OCI-LY1 (cell line): ENCODE data around the gene RHBG.

Experiments used
- H2AFZ ChIP-seq: fragments of 200-600 bp; sonication (generic), shearing (Covaris generic); 2 replicates; pipeline ENCODE4 v1.6.0; 2014; ENCODE audit warnings: antibody characterized with exemption, mild to moderate bottlenecking, low read length
- H3F3A ChIP-seq: fragments of 200-600 bp; sonication (generic), shearing (Covaris generic); 2 replicates; pipeline ENCODE4 v1.6.0; 2014; ENCODE audit warnings: mild to moderate bottlenecking, antibody characterized with exemption, low read length, moderate library complexity; ENCODE audit not compliant: insufficient read depth
- H3K27ac ChIP-seq: fragments of 200-600 bp; sonication (generic); 2 replicates; pipeline ENCODE4 v1.5.1; 2014; ENCODE audit warnings: low read length, mixed run types, mild to moderate bottlenecking, low read depth; ENCODE audit not compliant: poor library complexity, severe bottlenecking
- H3K27me3 ChIP-seq: fragments of 200-600 bp; sonication (generic); 2 replicates; pipeline ENCODE4 v1.6.0; 2014; ENCODE audit warnings: antibody characterized with exemption, mild to moderate bottlenecking, low read length, moderate library complexity; ENCODE audit not compliant: insufficient read depth
- H3K36me3 ChIP-seq: fragments of 200-600 bp; sonication (generic); 2 replicates; pipeline ENCODE4 v1.6.1; 2014; ENCODE audit warnings: mild to moderate bottlenecking, antibody characterized with exemption, low read length, moderate library complexity, mixed read lengths; ENCODE audit not compliant: insufficient read depth
- H3K4me1 ChIP-seq: fragments of 200-600 bp; sonication (generic); 2 replicates; pipeline ENCODE4 v1.5.1; 2014; ENCODE audit warnings: mild to moderate bottlenecking, low read length, moderate library complexity; ENCODE audit not compliant: insufficient read depth, severe bottlenecking
- H3K4me2 ChIP-seq: fragments of 200-600 bp; sonication (generic), shearing (Covaris generic); 2 replicates; pipeline ENCODE4 v1.6.1; 2014; ENCODE audit warnings: low read length
- H3K4me3 ChIP-seq: fragments of 200-600 bp; sonication (generic); 2 replicates; pipeline ENCODE4 v1.5.1; 2014; ENCODE audit warnings: low read length, low read depth, mild to moderate bottlenecking, mixed read lengths; ENCODE audit not compliant: poor library complexity, severe bottlenecking
- H3K79me2 ChIP-seq: fragments of 200-600 bp; shearing (Covaris generic); 2 replicates; pipeline ENCODE4 v1.6.1; 2016; ENCODE audit warnings: mixed run types, low read length, mixed read lengths; ENCODE audit not compliant: insufficient read depth
- H3K9ac ChIP-seq: fragments of 200-600 bp; sonication (generic), shearing (Covaris generic); 2 replicates; pipeline ENCODE4 v1.6.1; 2014; ENCODE audit warnings: mild to moderate bottlenecking, low read length, mixed read lengths
- H3K9me2 ChIP-seq: fragments of 200-600 bp; sonication (generic), shearing (Covaris generic); 2 replicates; pipeline ENCODE4 v1.6.1; 2014; ENCODE audit warnings: low read depth, mild to moderate bottlenecking, low read length, mixed read lengths
- H3K9me3 ChIP-seq: fragments of 200-600 bp; shearing (Covaris generic); 2 replicates; pipeline ENCODE4 v1.6.1; 2014; ENCODE audit warnings: low read length, mixed read lengths
- H4K20me1 ChIP-seq: fragments of 200-600 bp; sonication (generic), shearing (Covaris generic); 2 replicates; pipeline ENCODE4 v1.6.0; 2016; ENCODE audit warnings: mild to moderate bottlenecking, low read length; ENCODE audit not compliant: insufficient read depth
- CTCF ChIP-seq: fragments of 200-600 bp; sonication (generic), shearing (Covaris generic); IDR thresholded peaks from 2 replicates; pipeline ENCODE4 v1.5.1; 2017; ENCODE audit warnings: mild to moderate bottlenecking, antibody characterized with exemption, low read length, moderate library complexity, mixed read lengths
- EZH2 ChIP-seq: fragments of 200-600 bp; sonication (generic), shearing (Covaris generic); IDR thresholded peaks from 2 replicates; pipeline ENCODE4 v1.8.0; 2017; ENCODE audit warnings: borderline replicate concordance, mixed run types, mild to moderate bottlenecking, antibody characterized with exemption, low read length, moderate library complexity, mixed read lengths

RHBG gene

GRCh38 chr1:156394835-156395461, 25.9 kb downstream of the RHBG start:
- Histone ChIP-seq H3K9me3 (no peaks in the 10 kb centered on the region), H3K9ac (no peak overlapping the region), H3K36me3 (no peaks in the 10 kb centered on the region; the same call in 1 of the 2 replicates), H3K4me2 (no peak overlapping the region), H3K27ac (no peak overlapping the region), H4K20me1 (no peaks in the 10 kb centered on the region), H3K27me3 (no peaks in the 10 kb centered on the region; the same call in 1 of the 2 replicates), H3K9me2 (no peaks in the 10 kb centered on the region), H3K4me1 (no peaks in the 10 kb centered on the region), H3K79me2 (no peaks in the 10 kb centered on the region), H3K4me3 (no peak overlapping the region), H2AFZ (no peak overlapping the region), H3F3A (no peaks in the 10 kb centered on the region)
- TF ChIP-seq EZH2 (no peak), CTCF (peak; percentile 22; the same call in 1 of the 2 replicates)

- Histone ChIP-seq H2AFZ (no peak overlapping the region), H3K27ac (no peak overlapping the region), H3K4me2 (no peak overlapping the region), H3K27me3 (peaks cover 11% of the 10 kb centered on the region), H3K9me3 (no peaks in the 10 kb centered on the region), H3K4me1 (no peaks in the 10 kb centered on the region), H3F3A (no peaks in the 10 kb centered on the region), H3K4me3 (no peak overlapping the region), H3K9ac (no peak overlapping the region), H3K79me2 (no peaks in the 10 kb centered on the region), H4K20me1 (no peaks in the 10 kb centered on the region), H3K9me2 (no peaks in the 10 kb centered on the region), H3K36me3 (no peaks in the 10 kb centered on the region; the same call in 1 of the 2 replicates)
- no peak for TF ChIP-seq EZH2
Measured at GRCh38 chr1:156399355-156400125, 30.5 kb downstream of the RHBG start.

GRCh38 chr1:156400191-156400935, 31.4 kb downstream of the RHBG start:
- H3K9me2 ChIP-seq, result no peaks in the 10 kb centered on the region
- no peak overlapping the region for H2AFZ ChIP-seq
- H3K9ac ChIP-seq, result no peak overlapping the region
- no peaks in the 10 kb centered on the region for H3K4me1 ChIP-seq
- H3K9me3 ChIP-seq, result no peaks in the 10 kb centered on the region
- no peak overlapping the region for H3K27ac ChIP-seq
- TF ChIP-seq EZH2 (no peak), CTCF (no peak)
- no peaks in the 10 kb centered on the region for H3K79me2 ChIP-seq
- H3F3A ChIP-seq, result no peaks in the 10 kb centered on the region
- H4K20me1 ChIP-seq, result no peaks in the 10 kb centered on the region
- H3K36me3 ChIP-seq, result no peaks in the 10 kb centered on the region; the same call in 1 of the 2 replicates
- H3K4me2 ChIP-seq, result no peak overlapping the region
- peaks cover 11% of the 10 kb centered on the region for H3K27me3 ChIP-seq
- H3K4me3 ChIP-seq, result no peak overlapping the region
